ENCODE data around the gene HIBADH. TPM values are rescaled to one million over a fixed set of nuclear protein-coding genes. Genes with fewer than 3 reads are reported as not detected.

The HIBADH gene
- total and polyA plus RNA-seq, 9 of the 15 experiments (the other 6 are each of a cell fraction or from before 2014, with no cell fraction given) = 10.7 to 67.8 (median 36.9) TPM

GRCh38 chr7:27501001-27501400, 161.7 kb downstream of the HIBADH start (continued):
- no peak for TF ChIP-seq MXD1 (CRISPR knock-in tag; IDR thresholded peaks at IDR 0.05; ENCODE audit: borderline replicate concordance, poor library complexity, severe bottlenecking)
- TF ChIP-seq TCF3 (CRISPR knock-in tag; IDR thresholded peaks at IDR 0.05) = peak; percentile 68
- TF ChIP-seq ZFP91 (CRISPR knock-in tag; IDR thresholded peaks at IDR 0.05) = no peak
- peak; percentile 9; the same call in 1 of the 2 replicates for TF ChIP-seq GATA2 (CRISPR knock-in tag; IDR thresholded peaks at IDR 0.05)
- TF ChIP-seq NFYB (IDR thresholded peaks at IDR 0.05; ENCODE audit: extremely low read depth, insufficient read length) = no peak
- TF ChIP-seq CBX3 (IDR thresholded peaks at IDR 0.05; ENCODE audit: borderline replicate concordance in 1 of 2, low read length in 2 of 2) = 0 out of 3 replicates have a peak, but pooled peaks of 1 of the 2 experiments have one; percentile 27
- 0 out of 2 replicates have a peak, but pooled peaks have one; percentile 12 for TF ChIP-seq DPF2 (IDR thresholded peaks at IDR 0.05)
- TF ChIP-seq RNF2 (IDR thresholded peaks at IDR 0.05) = no peak
- TF ChIP-seq RFX5 (IDR thresholded peaks at IDR 0.05; ENCODE audit: low read depth, low read length) = no peak
- no peak for TF ChIP-seq ELK1 (CRISPR knock-in tag; IDR thresholded peaks at IDR 0.05)
- 0 out of 2 replicates have a peak, but pooled peaks have one; percentile 42 for TF ChIP-seq ARID1B (IDR thresholded peaks at IDR 0.05)
- TF ChIP-seq HOMEZ (CRISPR knock-in tag; IDR thresholded peaks at IDR 0.05) = no peak
- 0 out of 4 replicates have a peak, but pooled peaks of 1 of the 2 experiments have one; percentile 7 for TF ChIP-seq RCOR1 (IDR thresholded peaks at IDR 0.05; ENCODE audit: borderline replicate concordance in 1 of 2, low read depth in 2 of 2, low read length in 2 of 2)
- TF ChIP-seq CBX5 (IDR thresholded peaks at IDR 0.05; ENCODE audit: borderline replicate concordance, low read depth) = peak; percentile 73; the same call in 1 of the 2 replicates
- TF ChIP-seq FOSL1 (tag; conservative IDR thresholded peaks at IDR 0.05) = no peak
- 0 out of 2 replicates have a peak, but pooled peaks have one; percentile 46 for TF ChIP-seq BHLHE40 (IDR thresholded peaks at IDR 0.05; ENCODE audit: low read length)
- no peak for TF ChIP-seq GABPB1 (CRISPR knock-in tag; IDR thresholded peaks at IDR 0.05)
- peak; percentile 30; the same call in 1 of the 2 replicates for TF ChIP-seq ETV1 (tag; conservative IDR thresholded peaks at IDR 0.05; ENCODE audit: low read depth)
- no peak for TF ChIP-seq ID3 (CRISPR knock-in tag; IDR thresholded peaks at IDR 0.05)
- no peak for TF ChIP-seq ID3 (tag; IDR thresholded peaks at IDR 0.05)
- TF ChIP-seq ZSCAN29 (IDR thresholded peaks at IDR 0.05) = no peak
- peak; percentile 49 for TF ChIP-seq ZFP36 (IDR thresholded peaks at IDR 0.05; ENCODE audit: low read depth, low read length, partially characterized antibody)
- TF ChIP-seq GMEB1 (CRISPR knock-in tag; IDR thresholded peaks at IDR 0.05) = no peak
